ENCODE data around the gene RASGRP3. TPM values are rescaled to one million over a fixed set of nuclear protein-coding genes. Genes with fewer than 3 reads are reported as not detected.
"Not testable (repeated sequence)": the region's sequence is repeated elsewhere in the genome, so short reads cannot be mapped to it uniquely, and the experiment has no call there.

The RASGRP3 gene
- 1 to 10 TPM in 2 of 3 donors, not detected in 1; 1.8 to 2.5 TPM for polyA plus RNA-seq

- Mint-ChIP-seq H3K9me3 (no peaks in the 10 kb centered on the region), H3K27me3 (ENCODE audit: low read depth in 3 of 3) (peaks cover 5 to 18% (median 17%) of the 10 kb centered on the region in 3 donors), H3K4me3 (peak within 1 kb of the TSS; percentile 94 to 98 (median 97)), H3K36me3 (no peaks in the 10 kb centered on the region), H3K27ac (peak within 1 kb of the TSS; percentile 95 to 98 (median 96)), H3K4me1 (peaks cover 26 to 36% of the 10 kb centered on the region in 2 donors)
- DNase-seq, result peak; percentile 59 to 74 (median 73)
Measured at GRCh38 chr2:33476131-33476792, at the start of gene RASGRP3. Gene RASGRP3, plus strand, starts transcription at chr2:33476649. Its CDS starts 38,488 bp downstream, at chr2:33515137.

- peaks cover 0 to under 1% (median 0%) of the 10 kb centered on the region in 3 donors for H3K27me3 Mint-ChIP-seq (ENCODE audit: low read depth in 3 of 3)
- no peak overlapping the region for H3K27ac Mint-ChIP-seq
- H3K4me3 Mint-ChIP-seq, result no peak overlapping the region
- no peaks in the 10 kb centered on the region for H3K36me3 Mint-ChIP-seq
- no peak for DNase-seq
- H3K9me3 Mint-ChIP-seq, result peaks cover 0 to 4% (median 0%) of the 10 kb centered on the region in 6 donors
- no peaks in the 10 kb centered on the region for H3K4me1 Mint-ChIP-seq
Measured at GRCh38 chr2:33426666-33427231, 49.7 kb upstream of the RASGRP3 start.

GRCh38 chr2:33430077-33430476 is 46.4 kb upstream of the RASGRP3 start:
- no peak for DNase-seq
- no peak overlapping the region for H3K4me3 Mint-ChIP-seq
- no peaks in the 10 kb centered on the region for H3K4me1 Mint-ChIP-seq
- no peak overlapping the region for H3K27ac Mint-ChIP-seq
- H3K27me3 Mint-ChIP-seq (ENCODE audit: low read depth in 3 of 3), result peaks cover 0 to 9% (median 0%) of the 10 kb centered on the region in 3 donors
- H3K36me3 Mint-ChIP-seq, result no peaks in the 10 kb centered on the region
- peaks cover 0 to 4% (median 0%) of the 10 kb centered on the region in 6 donors for H3K9me3 Mint-ChIP-seq

GRCh38 chr2:33430856-33431255 is 45.6 kb upstream of the RASGRP3 start:
- Mint-ChIP-seq H3K4me1 (no peaks in the 10 kb centered on the region), H3K9me3 (peaks cover 0 to 4% (median 0%) of the 10 kb centered on the region in 6 donors), H3K4me3 (no peak overlapping the region), H3K36me3 (no peaks in the 10 kb centered on the region), H3K27ac (no peak overlapping the region), H3K27me3 (ENCODE audit: low read depth in 3 of 3) (peaks cover 0 to 9% (median 2%) of the 10 kb centered on the region in 3 donors)
- DNase-seq, result no peak

GRCh38 chr2:33432871-33433270 is 43.6 kb upstream of the RASGRP3 start:
- Mint-ChIP-seq H3K4me3 (no peak overlapping the region), H3K27me3 (ENCODE audit: low read depth in 3 of 3) (peaks cover 0 to 18% (median 2%) of the 10 kb centered on the region in 3 donors)

GRCh38 chr2:33433279-33434235 is 42.9 kb upstream of the RASGRP3 start:
- H3K27ac Mint-ChIP-seq, result no peak overlapping the region
- H3K9me3 Mint-ChIP-seq, result peaks cover 0 to 4% (median 0%) of the 10 kb centered on the region in 6 donors
- DNase-seq, result no peak
- H3K4me3 Mint-ChIP-seq, result no peak overlapping the region
- H3K36me3 Mint-ChIP-seq, result no peaks in the 10 kb centered on the region
- H3K4me1 Mint-ChIP-seq, result no peaks in the 10 kb centered on the region
- H3K27me3 Mint-ChIP-seq (ENCODE audit: low read depth in 3 of 3), result peaks cover 1 to 18% (median 4%) of the 10 kb centered on the region in 3 donors

More at GRCh38 chr2:33432871-33433270, 43.6 kb upstream of the RASGRP3 start:
- Mint-ChIP-seq H3K4me1 (no peaks in the 10 kb centered on the region), H3K27ac (no peak overlapping the region), H3K36me3 (no peaks in the 10 kb centered on the region), H3K9me3 (peaks cover 0 to 4% (median 0%) of the 10 kb centered on the region in 6 donors)
- no peak for DNase-seq

GRCh38 chr2:33435518-33435917 is 40.9 kb upstream of the RASGRP3 start:
- H3K36me3 Mint-ChIP-seq, result no peaks in the 10 kb centered on the region
- H3K4me1 Mint-ChIP-seq, result no peaks in the 10 kb centered on the region
- H3K4me3 Mint-ChIP-seq, result no peak overlapping the region
- H3K27ac Mint-ChIP-seq, result no peak overlapping the region
- DNase-seq, result no peak
- peaks cover 0 to 4% (median 0%) of the 10 kb centered on the region in 6 donors for H3K9me3 Mint-ChIP-seq
- H3K27me3 Mint-ChIP-seq (ENCODE audit: low read depth in 3 of 3), result peaks cover 3 to 20% (median 4%) of the 10 kb centered on the region in 3 donors

GRCh38 chr2:33436083-33436482 is 40.4 kb upstream of the RASGRP3 start:
- H3K4me1 Mint-ChIP-seq, result no peaks in the 10 kb centered on the region
- no peak overlapping the region for H3K27ac Mint-ChIP-seq
- peaks cover 3 to 24% (median 4%) of the 10 kb centered on the region in 3 donors for H3K27me3 Mint-ChIP-seq (ENCODE audit: low read depth in 3 of 3)
- H3K36me3 Mint-ChIP-seq, result no peaks in the 10 kb centered on the region
- DNase-seq, result no peak
- H3K9me3 Mint-ChIP-seq, result peaks cover 0 to 4% (median 0%) of the 10 kb centered on the region in 6 donors
- H3K4me3 Mint-ChIP-seq, result no peak overlapping the region

- Mint-ChIP-seq H3K27me3 (ENCODE audit: low read depth in 3 of 3) (peaks cover 3 to 24% (median 5%) of the 10 kb centered on the region in 3 donors), H3K4me3 (no peak overlapping the region), H3K27ac (no peak overlapping the region), H3K36me3 (no peaks in the 10 kb centered on the region), H3K4me1 (no peaks in the 10 kb centered on the region), H3K9me3 (no peaks in the 10 kb centered on the region)
- no peak for DNase-seq
Measured at GRCh38 chr2:33437297-33437696, 39.2 kb upstream of the RASGRP3 start.

GRCh38 chr2:33437815-33438214 is 38.6 kb upstream of the RASGRP3 start:
- H3K27me3 Mint-ChIP-seq (ENCODE audit: low read depth in 3 of 3), result peaks cover 3 to 21% (median 5%) of the 10 kb centered on the region in 3 donors

GRCh38 chr2:33441235-33441810 is 35.1 kb upstream of the RASGRP3 start:
- no peaks in the 10 kb centered on the region for H3K9me3 Mint-ChIP-seq
- H3K4me1 Mint-ChIP-seq, result no peaks in the 10 kb centered on the region
- no peak for DNase-seq
- H3K36me3 Mint-ChIP-seq, result no peaks in the 10 kb centered on the region
- no peak overlapping the region for H3K4me3 Mint-ChIP-seq
- peaks cover 5 to 12% (median 7%) of the 10 kb centered on the region in 3 donors for H3K27me3 Mint-ChIP-seq (ENCODE audit: low read depth in 3 of 3)
- H3K27ac Mint-ChIP-seq, result no peak overlapping the region

More at GRCh38 chr2:33437815-33438214, 38.6 kb upstream of the RASGRP3 start:
- no peak overlapping the region for H3K4me3 Mint-ChIP-seq
- no peaks in the 10 kb centered on the region for H3K4me1 Mint-ChIP-seq
- H3K9me3 Mint-ChIP-seq, result no peaks in the 10 kb centered on the region
- no peak for DNase-seq
- no peaks in the 10 kb centered on the region for H3K36me3 Mint-ChIP-seq
- no peak overlapping the region for H3K27ac Mint-ChIP-seq

GRCh38 chr2:33442052-33442451 is 34.4 kb upstream of the RASGRP3 start:
- H3K36me3 Mint-ChIP-seq, H3K4me3 Mint-ChIP-seq, H3K4me1 Mint-ChIP-seq, DNase-seq, H3K9me3 Mint-ChIP-seq, H3K27ac Mint-ChIP-seq: not testable (repeated sequence)
- H3K27me3 Mint-ChIP-seq (ENCODE audit: low read depth in 3 of 3), result peaks cover 7 to 10% (median 7%) of the 10 kb centered on the region in 3 donors

- H3K27me3 Mint-ChIP-seq (ENCODE audit: low read depth in 3 of 3), result peaks cover 6 to 7% (median 7%) of the 10 kb centered on the region in 3 donors
- H3K4me3 Mint-ChIP-seq, result no peak overlapping the region
- no peaks in the 10 kb centered on the region for H3K36me3 Mint-ChIP-seq
- H3K9me3 Mint-ChIP-seq, result no peaks in the 10 kb centered on the region
- DNase-seq, result no peak
- H3K27ac Mint-ChIP-seq, result no peak overlapping the region
- H3K4me1 Mint-ChIP-seq, result no peaks in the 10 kb centered on the region
Measured at GRCh38 chr2:33442528-33443079, 33.8 kb upstream of the RASGRP3 start.
